ENCODE results near the gene TOPBP1.
A peak's percentile ranks its signal among the peaks of the same experiment; 100 is the strongest.
"Not testable (repeated sequence)": the region's sequence is repeated elsewhere in the genome, so short reads cannot be mapped to it uniquely, and the experiment has no call there.

Gene TOPBP1

GRCh38 chr3:133675631-133676335, 14.0 kb upstream of the TOPBP1 start:
- DNase-seq (ENCODE audit: low read depth, low spot score), result no peak
- no peak overlapping the region for H3K4me3 ChIP-seq (ENCODE audit: low read length)

DNA sequence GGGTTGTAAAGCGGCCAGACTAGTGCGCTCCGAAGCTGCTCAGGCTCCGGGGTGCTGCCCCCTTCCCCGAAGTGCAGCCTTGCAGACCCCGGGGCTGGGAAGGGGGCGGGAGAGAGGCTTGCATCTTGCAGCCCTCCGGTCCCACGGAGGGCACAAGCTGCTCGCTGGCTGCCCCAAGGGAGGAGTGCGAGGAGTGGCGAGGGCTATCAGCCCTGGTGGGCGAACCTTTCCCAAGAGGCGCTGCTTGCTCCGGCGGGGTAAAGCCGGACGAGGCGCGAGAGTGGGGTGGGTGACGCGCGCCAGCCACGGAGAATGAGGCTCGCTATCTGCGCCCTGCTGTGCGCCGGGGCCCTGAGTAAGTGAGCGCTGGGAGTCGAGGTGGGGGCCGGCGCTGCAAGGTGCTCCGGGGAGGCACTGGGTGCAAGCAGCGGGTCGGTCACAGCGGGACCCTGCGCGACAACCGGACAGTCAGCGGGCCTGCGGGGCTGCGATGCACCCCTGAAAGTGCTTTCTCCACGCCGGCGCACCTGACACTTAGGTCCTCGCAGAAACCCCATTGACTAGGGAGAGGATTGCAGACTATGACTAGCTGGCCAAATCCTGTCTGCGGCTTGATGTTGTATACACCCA, 12.7 kb upstream of the TOPBP1 start:
- no peak overlapping the region for H3K4me3 ChIP-seq (ENCODE audit: low read length)
- no peak for DNase-seq (ENCODE audit: low read depth, low spot score)

DNA sequence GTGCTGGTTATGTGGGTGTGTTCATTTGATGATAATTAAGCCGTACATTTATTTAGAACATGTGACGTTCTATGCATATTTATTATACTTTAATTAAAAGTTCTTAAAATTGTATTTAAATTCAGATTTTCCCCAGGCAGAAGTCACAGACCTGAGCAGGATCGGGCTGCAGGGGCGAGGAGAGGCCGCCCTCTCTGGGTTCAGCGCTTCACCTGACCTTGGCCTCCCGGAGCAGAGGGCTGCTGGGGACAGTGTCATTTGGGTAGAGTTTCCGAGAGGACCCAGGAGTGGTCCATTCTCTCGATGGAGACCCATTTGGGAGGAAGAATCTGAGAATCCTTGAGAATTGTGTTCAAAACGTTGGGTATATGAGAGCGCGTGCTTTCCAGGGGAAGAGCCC, 12.0 kb upstream of the TOPBP1 start:
- H3K4me3 ChIP-seq (ENCODE audit: low read length), result no peak overlapping the region

DNA sequence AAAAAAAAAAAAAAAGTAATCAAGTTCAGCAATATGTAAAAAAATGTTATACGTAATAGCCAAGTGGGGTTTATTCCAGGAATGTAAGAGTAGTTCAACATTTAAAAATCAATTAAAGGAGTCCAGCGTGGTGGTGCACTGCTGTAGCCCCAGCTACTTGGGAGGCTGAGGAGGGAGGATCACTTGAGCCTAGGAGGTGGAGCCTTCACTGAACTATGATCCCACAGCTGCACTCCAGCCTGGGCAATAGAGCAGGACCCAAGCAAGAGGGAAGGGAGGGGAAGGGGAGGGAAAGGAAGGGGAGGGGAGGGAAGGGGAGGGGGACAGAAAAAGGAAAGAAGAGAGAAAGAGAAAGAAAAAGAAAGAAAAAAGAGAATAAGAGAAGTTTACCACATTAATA, 10.7 kb upstream of the TOPBP1 start:
- no peak overlapping the region for H3K4me3 ChIP-seq (ENCODE audit: low read length)
- no peak for DNase-seq (ENCODE audit: low read depth, low spot score)

More for the DNA sequence above, 12.0 kb upstream of the TOPBP1 start:
- no peak for DNase-seq (ENCODE audit: low read depth, low spot score)

GRCh38 chr3:133670525-133670995, 8.8 kb upstream of the TOPBP1 start:
- no peak overlapping the region for H3K4me3 ChIP-seq (ENCODE audit: low read length)
- DNase-seq (ENCODE audit: low read depth, low spot score), result no peak

DNA sequence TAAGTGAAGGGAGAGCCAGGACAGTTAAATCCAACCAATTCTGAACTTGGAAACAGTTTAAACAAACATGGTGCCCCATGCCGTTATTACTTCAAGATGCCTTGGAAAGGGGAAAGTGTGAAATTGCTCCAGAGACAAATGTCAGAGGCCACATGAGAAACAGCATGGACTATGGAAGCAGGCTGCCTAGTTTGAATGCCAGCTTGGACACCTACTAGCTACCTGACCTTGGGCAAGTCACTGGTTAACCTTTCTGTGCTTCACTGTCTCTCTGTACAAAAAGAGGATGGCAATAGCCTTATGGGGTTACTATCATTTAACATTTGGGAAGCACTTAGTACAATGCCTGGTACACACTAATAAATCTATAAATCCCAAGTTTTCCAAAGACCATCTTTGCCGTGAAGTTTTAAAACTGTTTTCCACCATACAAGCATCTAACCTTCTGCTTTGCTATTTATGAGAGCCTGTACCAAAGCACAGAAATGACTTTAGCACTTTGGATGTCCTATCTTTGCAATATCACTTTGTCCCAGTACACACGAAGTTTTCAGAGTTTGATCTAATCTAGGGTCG, 8.3 kb upstream of the TOPBP1 start:
- no peak overlapping the region for H3K4me3 ChIP-seq (ENCODE audit: low read length)
- no peak for DNase-seq (ENCODE audit: low read depth, low spot score)

GRCh38 chr3:133667118-133667517, 5.4 kb upstream of the TOPBP1 start:
- DNase-seq (ENCODE audit: low read depth, low spot score), result no peak

DNA sequence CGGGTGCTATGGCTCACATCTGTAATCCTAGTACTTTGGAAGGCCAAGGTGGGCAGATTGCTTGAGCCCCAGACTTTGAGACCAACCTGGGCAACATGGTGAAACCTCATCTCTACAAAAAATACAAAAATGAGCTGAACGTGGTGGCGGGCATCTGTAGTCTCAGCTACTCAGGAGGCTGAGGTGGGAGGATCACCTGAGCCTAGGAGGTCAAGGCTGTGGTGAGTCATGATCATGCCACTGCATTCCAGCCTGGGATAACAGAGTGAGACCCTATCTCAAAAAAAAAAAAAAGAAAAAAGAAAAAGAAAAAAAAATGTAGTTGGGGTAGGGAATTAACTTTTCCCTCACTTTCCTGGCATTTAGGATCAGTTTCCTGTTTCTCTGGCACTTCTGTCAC, 3.4 kb upstream of the TOPBP1 start:
- H3K4me3 ChIP-seq (ENCODE audit: low read length); DNase-seq (ENCODE audit: low read depth, low spot score): not testable (repeated sequence)

More at GRCh38 chr3:133667118-133667517, 5.4 kb upstream of the TOPBP1 start:
- no peak overlapping the region for H3K4me3 ChIP-seq (ENCODE audit: low read length)

DNA sequence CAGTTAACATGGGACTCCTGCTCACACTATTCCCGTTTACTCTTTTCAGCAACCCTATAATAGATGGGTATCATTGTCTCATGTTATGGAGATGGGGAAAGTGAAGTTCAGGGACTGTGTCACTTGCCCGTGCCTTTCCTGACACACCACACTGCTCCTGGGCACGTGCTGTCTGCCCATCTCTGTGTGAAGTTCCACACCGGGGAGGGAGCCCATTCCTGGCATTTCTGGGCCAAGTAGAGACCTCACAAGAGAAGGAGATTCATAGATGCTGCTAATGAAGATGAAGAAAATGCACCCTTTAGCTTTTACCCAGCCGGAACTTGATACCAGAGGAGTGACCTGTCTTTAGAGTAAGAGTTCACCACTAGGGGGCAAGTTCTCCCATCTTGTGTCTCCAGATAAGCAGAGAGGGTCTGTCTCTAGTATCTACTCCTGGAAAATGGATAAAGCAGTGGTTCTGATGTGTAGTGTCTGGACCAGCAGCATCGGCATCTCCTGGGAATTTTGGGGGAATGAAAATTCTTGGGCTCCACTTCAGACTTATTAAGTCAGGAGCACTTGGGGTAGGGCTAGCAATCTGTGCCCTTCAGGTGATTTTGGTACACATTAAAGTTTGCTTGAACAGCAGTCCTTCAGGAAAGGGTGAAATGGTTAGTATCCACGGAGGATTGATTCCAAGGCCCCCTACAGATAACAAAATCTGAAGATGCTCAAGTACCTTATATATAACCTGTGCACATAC, 2.0 kb upstream of the TOPBP1 start:
- DNase-seq (ENCODE audit: low read depth, low spot score), result peak; percentile 80
- H3K4me3 ChIP-seq (ENCODE audit: low read length), result peak overlapping the region; percentile 21; the same call in 1 of the 2 replicates

- peak; percentile 42 for DNase-seq (ENCODE audit: low read depth, low spot score)
- H3K4me3 ChIP-seq (ENCODE audit: low read length), result peak overlapping the region; percentile 98
Observed at GRCh38 chr3:133662278-133662651, 524 bp upstream of the TOPBP1 start.

GRCh38 chr3:133659806-133660205, 1.9 kb downstream of the TOPBP1 start:
- no peak overlapping the region for H3K4me3 ChIP-seq (ENCODE audit: low read length)
- DNase-seq (ENCODE audit: low read depth, low spot score), result no peak

DNA sequence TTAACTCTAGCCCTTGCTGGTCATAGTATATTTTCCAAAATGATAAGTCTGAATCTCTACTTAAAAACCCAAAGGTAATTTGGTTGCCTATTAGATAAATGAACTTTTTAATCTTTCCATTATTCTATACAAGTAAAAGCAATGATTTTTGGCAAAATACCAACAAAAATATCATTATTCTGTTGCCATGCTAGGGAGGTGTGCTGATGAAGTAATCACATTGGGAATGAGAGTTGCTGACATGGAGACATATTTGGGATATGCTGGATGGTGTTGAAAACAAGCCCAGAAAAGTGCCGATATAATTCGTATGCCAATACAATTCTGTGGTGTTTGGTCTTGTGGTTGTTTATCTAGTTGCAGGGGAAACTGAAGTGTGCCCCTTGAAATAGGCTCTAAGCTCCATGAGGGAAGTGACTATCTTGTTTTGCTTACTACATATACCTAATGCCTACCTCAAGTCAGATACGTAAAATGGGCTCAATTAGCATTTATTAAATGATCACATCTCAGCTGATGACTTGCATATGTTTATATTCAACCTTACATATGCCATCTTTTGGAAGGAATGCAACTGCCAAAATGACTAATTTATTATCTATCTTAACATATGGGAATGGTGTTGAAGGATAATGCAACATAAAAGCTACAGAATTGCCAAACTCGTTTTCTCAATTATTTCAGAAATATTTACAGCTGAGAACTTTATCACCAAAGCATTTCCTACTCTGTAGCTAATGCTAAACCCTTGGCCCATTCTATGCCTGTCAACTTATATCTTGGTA, 5.8 kb downstream of the TOPBP1 start:
- no peak overlapping the region for H3K4me3 ChIP-seq (ENCODE audit: low read length)
- no peak for DNase-seq (ENCODE audit: low read depth, low spot score)

DNA sequence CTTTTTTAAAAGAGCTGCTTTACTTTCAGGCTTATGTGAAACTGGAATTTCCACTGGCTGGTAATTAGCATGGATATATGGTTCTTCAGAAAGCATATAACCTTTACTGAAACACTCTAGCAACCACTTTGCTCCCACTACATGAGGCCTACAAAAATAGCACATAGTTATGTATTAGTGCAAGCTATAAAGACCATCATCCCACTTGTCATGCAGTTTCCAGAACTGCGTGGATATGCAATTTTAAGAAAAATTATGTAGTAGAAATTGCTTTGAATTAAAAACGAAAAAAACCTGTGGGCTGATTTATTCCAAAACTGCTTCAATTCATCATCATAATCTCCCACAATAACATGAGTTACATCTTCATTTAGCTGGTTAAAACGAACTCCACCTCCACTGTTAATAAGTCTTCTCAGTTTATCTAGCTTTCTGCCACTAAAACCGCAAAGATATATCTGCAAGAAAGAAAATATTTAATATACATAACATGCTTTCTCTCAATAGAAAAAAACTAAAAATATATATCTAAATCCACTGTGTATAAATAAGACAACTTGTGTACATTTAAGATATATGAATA, 12.2 kb downstream of the TOPBP1 start:
- no peak for DNase-seq (ENCODE audit: low read depth, low spot score)
- H3K4me3 ChIP-seq (ENCODE audit: low read length), result no peak overlapping the region

- H3K4me3 ChIP-seq (ENCODE audit: low read length), result no peak overlapping the region
- DNase-seq (ENCODE audit: low read depth, low spot score), result no peak
Observed at GRCh38 chr3:133644768-133645167, 17.0 kb downstream of the TOPBP1 start.

DNA sequence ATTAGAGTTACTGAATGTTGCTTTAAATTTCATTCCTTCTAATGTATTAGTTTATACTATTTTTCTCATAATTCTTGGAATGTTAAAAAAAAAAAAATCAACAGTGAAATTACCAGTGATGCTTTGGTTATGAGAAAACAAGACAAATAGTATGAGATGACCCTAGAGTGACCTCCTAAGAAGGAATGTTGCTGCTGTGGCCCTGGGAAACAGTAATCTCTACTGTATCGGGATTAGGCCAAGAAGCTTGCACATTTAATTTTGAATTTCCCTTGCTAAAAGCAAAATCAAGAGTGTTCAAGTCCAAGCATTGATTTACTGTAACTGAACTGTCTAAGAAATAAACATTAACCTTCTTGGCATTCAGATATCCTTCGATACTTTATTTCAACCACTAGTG, 18.1 kb downstream of the TOPBP1 start:
- no peak overlapping the region for H3K4me3 ChIP-seq (ENCODE audit: low read length)
- DNase-seq (ENCODE audit: low read depth, low spot score), result no peak

- H3K4me3 ChIP-seq (ENCODE audit: low read length), result no peak overlapping the region
- DNase-seq (ENCODE audit: low read depth, low spot score), result no peak
Observed at GRCh38 chr3:133641254-133641653, 20.5 kb downstream of the TOPBP1 start.

GRCh38 chr3:133633439-133633838, 28.3 kb downstream of the TOPBP1 start:
- no peak for DNase-seq (ENCODE audit: low read depth, low spot score)
- no peak overlapping the region for H3K4me3 ChIP-seq (ENCODE audit: low read length)

GRCh38 chr3:133629146-133629545, 32.6 kb downstream of the TOPBP1 start:
- no peak for DNase-seq (ENCODE audit: low read depth, low spot score)
- H3K4me3 ChIP-seq (ENCODE audit: low read length), result no peak overlapping the region

GRCh38 chr3:133627789-133628188, 34.0 kb downstream of the TOPBP1 start:
- no peak for DNase-seq (ENCODE audit: low read depth, low spot score)
- no peak overlapping the region for H3K4me3 ChIP-seq (ENCODE audit: low read length)
